SU-DHL-6 (cell line): ENCODE data around the gene RNF126.

Experiments used
- H2AFZ ChIP-seq: fragments of 200-600 bp; sonication (generic); 2 replicates; pipeline ENCODE4 v1.6.1; 2014; ENCODE audit warnings: low read depth, mild to moderate bottlenecking, moderate library complexity, mixed read lengths, antibody characterized with exemption, low read length; ENCODE audit not compliant: severe bottlenecking
- H3F3A ChIP-seq: fragments of 200-600 bp; shearing (Covaris generic); 2 replicates; pipeline ENCODE4 v1.6.0; 2016; ENCODE audit warnings: antibody characterized with exemption, mild to moderate bottlenecking; ENCODE audit not compliant: insufficient read depth
- H3K27ac ChIP-seq: fragments of 200-600 bp; sonication (generic); 2 replicates; pipeline ENCODE4 v1.5.1; 2016; ENCODE audit warnings: low read depth, mild to moderate bottlenecking, low read length, moderate library complexity, mixed read lengths
- H3K27me3 ChIP-seq: fragments of 200-600 bp; sonication (generic), shearing (Covaris generic); 2 replicates; pipeline ENCODE4 v1.6.0; 2014; ENCODE audit warnings: mild to moderate bottlenecking, low read length
- H3K36me3 ChIP-seq: fragments of 200-600 bp; sonication (generic); 2 replicates; pipeline ENCODE4 v1.6.1; 2014; ENCODE audit warnings: mild to moderate bottlenecking, low read length, mixed read lengths
- H3K4me2 ChIP-seq: fragments of 300-600, 200-600 bp; shearing (Covaris generic), sonication (generic); 2 replicates; pipeline ENCODE4 v1.6.0; 2014; ENCODE audit warnings: low read length, low read depth, mild to moderate bottlenecking; ENCODE audit not compliant: poor library complexity, severe bottlenecking
- H3K4me3 ChIP-seq: fragments of 200-600 bp; sonication (generic); 2 replicates; pipeline ENCODE4 v1.5.1; 2014; ENCODE audit warnings: antibody characterized with exemption, low read length, mild to moderate bottlenecking, mixed read lengths; ENCODE audit not compliant: insufficient read depth, poor library complexity, severe bottlenecking
- H3K79me2 ChIP-seq: fragments of 200-600 bp; sonication (generic); 2 replicates; pipeline ENCODE4 v1.6.1; 2014; ENCODE audit warnings: mild to moderate bottlenecking, low read length, moderate library complexity; ENCODE audit not compliant: insufficient read depth
- H3K9ac ChIP-seq: fragments of 200-600 bp; sonication (generic); 2 replicates; pipeline ENCODE4 v1.7.0; 2014; ENCODE audit warnings: mild to moderate bottlenecking, low read length
- H3K9me2 ChIP-seq: fragments of 200-600 bp; sonication (generic); replicated peaks from 2 replicates; pipeline ENCODE4 v1.6.1; 2014; ENCODE audit warnings: low read length; ENCODE audit not compliant: insufficient read depth
- H3K9me3 ChIP-seq: fragments of 200-600 bp; sonication (generic); 2 replicates; pipeline ENCODE4 v1.6.1; 2014; ENCODE audit warnings: low read length, mixed read lengths; ENCODE audit not compliant: insufficient read depth
- H4K20me1 ChIP-seq: fragments of 200-600 bp; sonication (generic); 2 replicates; pipeline ENCODE4 v1.6.1; 2014; ENCODE audit warnings: low read depth, mild to moderate bottlenecking, antibody characterized with exemption, low read length, moderate library complexity, mixed read lengths
- CTCF ChIP-seq: fragments of 200-600 bp; sonication (generic); IDR thresholded peaks from one replicate; pipeline ENCODE4 v1.5.1; 2017; ENCODE audit warnings: antibody characterized with exemption, mild to moderate bottlenecking, low read length, moderate library complexity; ENCODE audit not compliant: insufficient read depth, poor library complexity, severe bottlenecking
- EZH2phosphoT487 ChIP-seq: fragments of 200-600 bp; sonication (generic), shearing (Covaris generic); conservative IDR thresholded peaks from 2 replicates; pipeline ENCODE4 v1.6.1; 2018; ENCODE audit warnings: mild to moderate bottlenecking, antibody characterized with exemption, low read length, moderate library complexity, mixed read lengths

Gene RNF126

GRCh38 chr19:695352-695949, 32.4 kb upstream of the RNF126 start, which contains the start of gene PRSS57:
TSS of gene PRSS57 (minus strand) at chr19:695452. CDS start at chr19:695430, 22 bp downstream.
- Histone ChIP-seq H3F3A (no peaks in the 10 kb centered on the region), H3K36me3 (no peaks in the 10 kb centered on the region), H3K9me3 (no peaks in the 10 kb centered on the region), H3K9me2 (no peaks in the 10 kb centered on the region), H3K4me3 (no peak within 1 kb of the TSS), H3K27me3 (no peaks in the 10 kb centered on the region), H4K20me1 (no peaks in the 10 kb centered on the region), H3K4me2 (no peak within 1 kb of the TSS), H2AFZ (no peak within 1 kb of the TSS), H3K9ac (no peak within 1 kb of the TSS), H3K79me2 (no peaks in the 10 kb centered on the region), H3K27ac (no peak within 1 kb of the TSS)
- TF ChIP-seq EZH2phosphoT487 (no peak), CTCF (no peak)

- Histone ChIP-seq H3K4me3 (no peak overlapping the region), H4K20me1 (no peaks in the 10 kb centered on the region), H3K36me3 (no peaks in the 10 kb centered on the region), H3F3A (no peaks in the 10 kb centered on the region), H2AFZ (no peak overlapping the region), H3K4me2 (no peak overlapping the region), H3K9me3 (no peaks in the 10 kb centered on the region), H3K9me2 (no peaks in the 10 kb centered on the region), H3K27ac (no peak overlapping the region), H3K27me3 (no peaks in the 10 kb centered on the region), H3K9ac (no peak overlapping the region), H3K79me2 (no peaks in the 10 kb centered on the region)
- TF ChIP-seq EZH2phosphoT487 (no peak), CTCF (no peak)
Observed at GRCh38 chr19:694481-695351, 31.7 kb upstream of the RNF126 start.

- Histone ChIP-seq H2AFZ (no peak overlapping the region), H3K27ac (no peak overlapping the region), H4K20me1 (no peaks in the 10 kb centered on the region), H3K4me2 (no peak overlapping the region), H3K4me3 (no peak overlapping the region), H3K9me3 (no peaks in the 10 kb centered on the region), H3F3A (no peaks in the 10 kb centered on the region), H3K27me3 (no peaks in the 10 kb centered on the region), H3K79me2 (no peaks in the 10 kb centered on the region), H3K9me2 (no peaks in the 10 kb centered on the region), H3K36me3 (no peaks in the 10 kb centered on the region), H3K9ac (no peak overlapping the region)
- no peak for TF ChIP-seq EZH2phosphoT487
- TF ChIP-seq CTCF: no peak
Observed at GRCh38 chr19:690203-690602, 27.2 kb upstream of the RNF126 start.
